ENCODE results near the gene RNF220. TPM values are rescaled to one million over a fixed set of nuclear protein-coding genes. Genes with fewer than 3 reads are reported as not detected.

The RNF220 gene
- total RNA-seq, 4 donors from 2014 or later, result 22.0 to 94.3 (median 49.4) TPM

DNA sequence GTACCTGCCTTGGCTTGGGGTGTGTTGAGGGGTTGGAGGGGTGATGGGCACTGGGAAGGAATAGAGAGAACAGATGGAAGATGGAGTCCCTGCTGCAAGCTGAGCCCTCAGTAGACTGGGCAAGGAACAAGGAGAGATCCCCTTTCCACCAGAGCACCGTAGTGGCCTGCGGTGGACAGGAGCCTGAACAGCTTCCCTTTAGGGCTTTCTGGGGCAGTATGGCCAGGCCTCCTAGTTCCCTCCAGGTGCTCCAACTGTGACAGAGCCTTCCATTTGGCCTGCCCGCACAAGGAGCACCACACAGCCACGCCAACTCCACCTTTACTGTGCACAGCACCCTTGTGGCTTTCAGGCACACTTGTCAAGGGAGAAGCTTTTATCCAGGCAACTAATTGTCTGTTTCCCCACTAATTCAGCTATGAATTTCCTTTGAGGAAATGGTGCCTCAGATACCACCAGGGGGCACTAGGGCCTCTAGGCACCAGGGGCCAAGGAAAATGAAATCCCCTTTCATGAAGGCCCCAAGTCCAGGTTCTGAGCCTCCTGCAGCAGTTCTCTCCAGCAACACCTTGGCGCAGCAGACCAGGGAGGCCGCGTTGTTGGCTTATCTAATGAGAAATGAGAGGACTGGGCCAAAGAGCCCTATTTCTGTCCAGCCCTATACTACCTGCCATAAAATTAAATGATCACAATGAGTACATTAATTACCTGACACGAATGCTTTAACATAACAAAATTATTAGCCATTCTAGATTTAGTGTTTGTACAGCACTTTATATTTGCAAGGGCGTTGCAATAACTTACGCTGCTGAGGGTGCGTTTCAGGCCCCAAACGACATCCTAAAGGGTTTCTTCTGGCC lies 26.9 kb upstream of the RNF220 start:
- no peak for TF ChIP-seq POLR2A (IDR thresholded peaks at IDR 0.05)
- TF ChIP-seq, protein P1, sequence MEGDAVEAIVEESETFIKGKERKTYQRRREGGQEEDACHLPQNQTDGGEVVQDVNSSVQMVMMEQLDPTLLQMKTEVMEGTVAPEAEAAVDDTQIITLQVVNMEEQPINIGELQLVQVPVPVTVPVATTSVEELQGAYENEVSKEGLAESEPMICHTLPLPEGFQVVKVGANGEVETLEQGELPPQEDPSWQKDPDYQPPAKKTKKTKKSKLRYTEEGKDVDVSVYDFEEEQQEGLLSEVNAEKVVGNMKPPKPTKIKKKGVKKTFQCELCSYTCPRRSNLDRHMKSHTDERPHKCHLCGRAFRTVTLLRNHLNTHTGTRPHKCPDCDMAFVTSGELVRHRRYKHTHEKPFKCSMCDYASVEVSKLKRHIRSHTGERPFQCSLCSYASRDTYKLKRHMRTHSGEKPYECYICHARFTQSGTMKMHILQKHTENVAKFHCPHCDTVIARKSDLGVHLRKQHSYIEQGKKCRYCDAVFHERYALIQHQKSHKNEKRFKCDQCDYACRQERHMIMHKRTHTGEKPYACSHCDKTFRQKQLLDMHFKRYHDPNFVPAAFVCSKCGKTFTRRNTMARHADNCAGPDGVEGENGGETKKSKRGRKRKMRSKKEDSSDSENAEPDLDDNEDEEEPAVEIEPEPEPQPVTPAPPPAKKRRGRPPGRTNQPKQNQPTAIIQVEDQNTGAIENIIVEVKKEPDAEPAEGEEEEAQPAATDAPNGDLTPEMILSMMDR (IDR thresholded peaks at IDR 0.05), result peak; percentile 41 to 64 (median 56)
- DNase-seq, result peak in 1 of 2 donors; percentile 27
- intact Hi-C loops (cut with DNase I; ENCODE audit: low total_unique reads), result no loop called here

DNA sequence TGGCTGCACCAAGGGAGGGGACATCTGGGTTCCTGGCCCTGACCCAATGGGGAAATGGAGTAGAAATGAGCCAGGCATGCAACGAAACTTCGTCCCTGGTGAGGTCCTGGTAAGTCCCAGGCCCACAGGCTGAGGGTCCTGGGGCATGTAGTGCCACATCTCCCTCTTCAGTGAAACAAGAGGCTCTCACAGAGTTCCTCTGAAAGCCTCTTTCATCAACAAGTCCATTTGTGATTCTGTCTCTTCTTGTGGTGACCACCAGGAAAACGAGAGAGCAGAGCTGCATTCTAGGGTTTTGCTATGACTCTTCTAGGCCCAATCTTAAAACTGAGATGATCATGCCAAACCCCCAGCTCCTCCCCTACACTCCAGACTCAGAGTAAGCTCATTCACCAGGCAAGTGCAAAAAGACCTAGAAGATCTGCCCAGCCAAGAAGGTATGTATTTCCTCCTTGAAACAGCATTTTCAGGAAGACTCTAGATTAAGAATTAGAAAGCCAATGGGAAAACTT lies 24.3 kb upstream of the RNF220 start:
- Histone ChIP-seq H3K27ac (no peak overlapping the region), H3K9me3 (no peaks in the 10 kb centered on the region), H3K27me3 (no peaks in the 10 kb centered on the region), H3K36me3 (no peaks in the 10 kb centered on the region), H3K4me1 (no peaks in the 10 kb centered on the region), H3K4me3 (no peak overlapping the region)
- DNase-seq, result no peak
- intact Hi-C loops (cut with DNase I; ENCODE audit: low total_unique reads), result no loop called here
- TF ChIP-seq, protein P1 (IDR thresholded peaks at IDR 0.05), result no peak
- TF ChIP-seq POLR2A (IDR thresholded peaks at IDR 0.05), result no peak

More for the DNA sequence above, 26.9 kb upstream of the RNF220 start:
- H3K4me1 ChIP-seq, result no peaks in the 10 kb centered on the region
- no peaks in the 10 kb centered on the region for H3K27me3 ChIP-seq
- H3K4me3 ChIP-seq, result no peak overlapping the region
- no peaks in the 10 kb centered on the region for H3K36me3 ChIP-seq
- no peak overlapping the region for H3K27ac ChIP-seq
- no peaks in the 10 kb centered on the region for H3K9me3 ChIP-seq

DNA sequence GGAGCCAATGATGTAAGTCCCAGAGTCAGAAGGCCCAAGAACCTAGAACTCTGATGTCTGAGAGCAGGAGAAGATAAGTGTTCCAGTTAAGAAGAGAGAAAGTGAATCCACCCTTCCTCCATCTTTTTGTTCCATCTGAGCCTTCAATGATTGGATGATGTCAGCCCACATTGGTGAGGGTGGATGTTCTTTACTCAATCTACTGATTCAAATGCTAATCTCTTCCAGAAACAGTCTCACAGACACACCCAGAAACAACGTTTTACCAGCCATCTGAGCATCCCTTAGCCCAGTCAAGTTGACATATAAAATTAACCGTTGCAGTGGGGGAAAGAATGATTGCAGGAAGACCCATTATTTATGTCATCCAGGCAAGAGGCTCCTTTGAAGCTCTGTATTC lies 16.5 kb upstream of the RNF220 start:
- no peak overlapping the region for H3K4me3 ChIP-seq
- no peaks in the 10 kb centered on the region for H3K4me1 ChIP-seq
- DNase-seq, result no peak
- intact Hi-C loops (cut with DNase I; ENCODE audit: low total_unique reads), result no loop called here
- no peaks in the 10 kb centered on the region for H3K9me3 ChIP-seq
- H3K27me3 ChIP-seq, result peaks cover 0 to 6% of the 10 kb centered on the region in 2 donors
- H3K36me3 ChIP-seq, result no peaks in the 10 kb centered on the region
- no peak overlapping the region for H3K27ac ChIP-seq
- TF ChIP-seq POLR2A (IDR thresholded peaks at IDR 0.05), result no peak
- TF ChIP-seq, protein P1 (IDR thresholded peaks at IDR 0.05), result no peak

GRCh38 chr1:44389437-44389836 lies 15.6 kb upstream of the RNF220 start:
- Histone ChIP-seq H3K27me3 (peaks cover 0 to 7% of the 10 kb centered on the region in 2 donors), H3K4me1 (no peaks in the 10 kb centered on the region), H3K9me3 (no peaks in the 10 kb centered on the region), H3K4me3 (no peak overlapping the region), H3K27ac (no peak overlapping the region), H3K36me3 (no peaks in the 10 kb centered on the region)
- TF ChIP-seq POLR2A (IDR thresholded peaks at IDR 0.05), result no peak
- TF ChIP-seq, protein P1 (IDR thresholded peaks at IDR 0.05), result no peak
- intact Hi-C loops (cut with DNase I; ENCODE audit: low total_unique reads), result no loop called here
- no peak for DNase-seq

GRCh38 chr1:44390277-44390676 lies 14.8 kb upstream of the RNF220 start:
- no peaks in the 10 kb centered on the region for H3K36me3 ChIP-seq
- DNase-seq, result no peak
- H3K9me3 ChIP-seq, result no peaks in the 10 kb centered on the region
- no peak overlapping the region for H3K4me3 ChIP-seq
- no peak overlapping the region for H3K27ac ChIP-seq
- H3K27me3 ChIP-seq, result peaks cover 0 to 12% of the 10 kb centered on the region in 2 donors
- intact Hi-C loops (cut with DNase I; ENCODE audit: low total_unique reads), result no loop called here
- TF ChIP-seq, protein P1 (IDR thresholded peaks at IDR 0.05), result no peak
- no peaks in the 10 kb centered on the region for H3K4me1 ChIP-seq

All from uterus (tissue), 4 donors.